LNCaP clone FGC (cell line): ENCODE data around the gene TACR1.

Experiments used
- DNase-seq: peaks from one replicate; pipeline ENCODE4 v3.0.0-alpha.2; 2011; ENCODE audit warnings: low read depth
- H3K4me3 ChIP-seq: 2 replicates; pipeline ENCODE4 v1.5.1; 2011; ENCODE audit warnings: mild to moderate bottlenecking, low read depth, low read length, control low read depth
- TF ChIP-seq, protein P1 (sequence below): IDR thresholded peaks from 2 replicates; pipeline ENCODE4 v1.5.1; 2012; ENCODE audit warnings: mild to moderate bottlenecking; ENCODE audit not compliant: control insufficient read depth, insufficient read depth; ENCODE audit errors: extremely low read depth

TACR1 gene

GRCh38 chr2:75022516-75022915 lies 176.8 kb downstream of the TACR1 start:
- H3K4me3 ChIP-seq = no peak overlapping the region
- TF ChIP-seq, protein P1, sequence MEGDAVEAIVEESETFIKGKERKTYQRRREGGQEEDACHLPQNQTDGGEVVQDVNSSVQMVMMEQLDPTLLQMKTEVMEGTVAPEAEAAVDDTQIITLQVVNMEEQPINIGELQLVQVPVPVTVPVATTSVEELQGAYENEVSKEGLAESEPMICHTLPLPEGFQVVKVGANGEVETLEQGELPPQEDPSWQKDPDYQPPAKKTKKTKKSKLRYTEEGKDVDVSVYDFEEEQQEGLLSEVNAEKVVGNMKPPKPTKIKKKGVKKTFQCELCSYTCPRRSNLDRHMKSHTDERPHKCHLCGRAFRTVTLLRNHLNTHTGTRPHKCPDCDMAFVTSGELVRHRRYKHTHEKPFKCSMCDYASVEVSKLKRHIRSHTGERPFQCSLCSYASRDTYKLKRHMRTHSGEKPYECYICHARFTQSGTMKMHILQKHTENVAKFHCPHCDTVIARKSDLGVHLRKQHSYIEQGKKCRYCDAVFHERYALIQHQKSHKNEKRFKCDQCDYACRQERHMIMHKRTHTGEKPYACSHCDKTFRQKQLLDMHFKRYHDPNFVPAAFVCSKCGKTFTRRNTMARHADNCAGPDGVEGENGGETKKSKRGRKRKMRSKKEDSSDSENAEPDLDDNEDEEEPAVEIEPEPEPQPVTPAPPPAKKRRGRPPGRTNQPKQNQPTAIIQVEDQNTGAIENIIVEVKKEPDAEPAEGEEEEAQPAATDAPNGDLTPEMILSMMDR = no peak
- DNase-seq = no peak

- no peak for DNase-seq
- TF ChIP-seq, protein P1 = no peak
- H3K4me3 ChIP-seq = no peak overlapping the region
Observed at GRCh38 chr2:75021672-75022071, 177.6 kb downstream of the TACR1 start.

DNA sequence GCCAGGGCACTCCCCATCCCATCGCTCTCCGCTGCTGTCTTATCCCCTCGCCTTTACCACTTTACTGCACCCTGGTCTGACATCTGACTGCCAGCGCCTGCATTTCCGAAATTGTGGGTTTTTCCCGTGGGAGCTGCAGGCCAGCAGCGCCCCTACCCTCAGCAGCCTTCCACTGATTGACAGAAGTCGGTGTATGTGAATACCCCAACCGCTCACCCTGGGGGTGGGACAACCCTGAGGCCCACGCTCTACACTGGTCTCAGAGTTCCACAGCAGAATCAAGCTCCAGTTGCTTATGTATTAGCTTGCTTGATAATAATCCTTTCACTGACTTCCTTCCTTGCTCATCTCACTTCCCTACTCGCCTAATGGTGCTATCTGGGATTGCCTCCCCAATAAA lies 178.8 kb downstream of the TACR1 start:
- TF ChIP-seq, protein P1 = no peak
- no peak overlapping the region for H3K4me3 ChIP-seq
- DNase-seq = no peak

- no peak for DNase-seq
- TF ChIP-seq, protein P1 = no peak
Observed at GRCh38 chr2:75019790-75020189, 179.5 kb downstream of the TACR1 start.

GRCh38 chr2:75018162-75018561 lies 181.2 kb downstream of the TACR1 start:
- no peak for DNase-seq
- H3K4me3 ChIP-seq = no peak overlapping the region
- TF ChIP-seq, protein P1 = no peak

More at GRCh38 chr2:75019790-75020189, 179.5 kb downstream of the TACR1 start:
- H3K4me3 ChIP-seq = no peak overlapping the region

- TF ChIP-seq, protein P1 = no peak
- H3K4me3 ChIP-seq = no peak overlapping the region
- DNase-seq = no peak
Observed at GRCh38 chr2:75012080-75012479, 187.2 kb downstream of the TACR1 start.

GRCh38 chr2:75010571-75010970 lies 188.7 kb downstream of the TACR1 start:
- H3K4me3 ChIP-seq = no peak overlapping the region
- no peak for DNase-seq
- TF ChIP-seq, protein P1 = no peak
